ENCODE data around the gene PRICKLE4. TPM values are rescaled to one million over a fixed set of nuclear protein-coding genes. Genes with fewer than 3 reads are reported as not detected.

PRICKLE4 gene, protein sequence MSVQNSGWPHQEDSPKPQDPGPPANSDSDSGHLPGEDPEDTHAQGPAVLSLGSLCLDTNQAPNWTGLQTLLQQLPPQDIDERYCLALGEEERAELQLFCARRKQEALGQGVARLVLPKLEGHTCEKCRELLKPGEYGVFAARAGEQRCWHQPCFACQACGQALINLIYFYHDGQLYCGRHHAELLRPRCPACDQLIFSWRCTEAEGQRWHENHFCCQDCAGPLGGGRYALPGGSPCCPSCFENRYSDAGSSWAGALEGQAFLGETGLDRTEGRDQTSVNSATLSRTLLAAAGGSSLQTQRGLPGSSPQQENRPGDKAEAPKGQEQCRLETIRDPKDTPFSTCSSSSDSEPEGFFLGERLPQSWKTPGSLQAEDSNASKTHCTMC
- 1.1 TPM in 1 of 2 replicates, not detected in the other for total RNA-seq (ENCODE audit: low replicate concordance)

DNA sequence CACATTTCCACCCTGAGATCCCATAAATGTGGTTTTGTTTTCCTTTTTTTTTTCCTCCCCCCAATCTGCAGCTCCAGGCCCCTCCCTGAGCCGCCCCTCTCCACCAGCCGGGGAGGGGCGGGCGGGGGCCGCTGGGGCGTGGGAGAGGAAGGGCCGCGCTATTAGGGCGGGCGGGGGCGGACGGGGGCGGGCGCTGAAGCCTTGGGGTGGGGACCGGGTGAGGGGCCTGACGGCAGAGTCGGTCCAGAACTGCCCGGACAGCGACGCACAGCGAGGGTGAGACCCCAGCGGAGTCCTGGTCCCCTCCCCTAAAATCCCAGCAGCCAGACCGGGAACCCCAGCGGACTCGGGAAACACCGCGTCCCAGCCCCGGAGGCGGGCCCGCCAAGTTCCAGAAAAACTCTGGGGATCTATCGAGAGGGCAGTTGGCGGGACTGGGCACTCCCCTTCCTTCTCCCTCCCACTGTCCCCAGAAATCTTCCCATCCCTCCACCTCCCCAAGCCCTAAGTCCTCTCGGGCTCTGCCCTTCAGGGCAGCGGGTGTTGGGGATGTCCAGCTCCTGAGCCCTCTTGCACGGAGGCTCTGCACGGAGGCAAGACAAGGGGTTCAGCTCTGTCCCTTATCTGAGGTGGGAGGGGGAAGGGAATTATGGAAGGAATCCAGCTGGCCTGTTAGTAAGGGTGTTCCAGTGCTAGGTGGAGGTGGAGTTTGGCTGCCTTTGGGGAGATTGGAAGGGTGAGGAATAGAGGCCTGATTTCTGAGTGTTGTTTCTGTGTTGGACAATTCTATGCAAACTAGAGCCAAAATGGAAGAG, at the start of gene PRICKLE4:
TSS of gene PRICKLE4 (plus strand) at position 232 of the 815 bp plus-strand sequence. CDS start 2,692 bp downstream, outside the sequence.
- H3K27me3 Mint-ChIP-seq (ENCODE audit: insufficient read depth, low read depth), result peaks cover 11% of the 10 kb centered on the region
- H2AFZ ChIP-seq (replicated peaks), result peak within 1 kb of the TSS; percentile 66
- H3K4me2 ChIP-seq, result peak within 1 kb of the TSS; percentile 97
- peaks cover 33% of the 10 kb centered on the region for H3K27me3 ChIP-seq
- DNase-seq (ENCODE audit: low spot score), result peak; percentile 69
- H3K9me3 Mint-ChIP-seq, result no peaks in the 10 kb centered on the region
- peak within 1 kb of the TSS; percentile 91 for H3K4me3 Mint-ChIP-seq
- peaks cover 11% of the 10 kb centered on the region for H3F3A ChIP-seq (ENCODE audit: low read depth)
- peaks cover 12% of the 10 kb centered on the region for H3K4me1 Mint-ChIP-seq
- peak within 1 kb of the TSS; percentile 84 for H3K4me3 ChIP-seq
- H3K9ac ChIP-seq, result no peak within 1 kb of the TSS
- H3K27ac ChIP-seq, result no peak within 1 kb of the TSS
- H3K79me2 ChIP-seq (ENCODE audit: low read depth), result no peaks in the 10 kb centered on the region
- TF ChIP-seq EZH2phosphoT487 (IDR thresholded peaks at IDR 0.05) (no peak), EZH2 (IDR thresholded peaks at IDR 0.05) (no peak)
- TF ChIP-seq, protein P1, sequence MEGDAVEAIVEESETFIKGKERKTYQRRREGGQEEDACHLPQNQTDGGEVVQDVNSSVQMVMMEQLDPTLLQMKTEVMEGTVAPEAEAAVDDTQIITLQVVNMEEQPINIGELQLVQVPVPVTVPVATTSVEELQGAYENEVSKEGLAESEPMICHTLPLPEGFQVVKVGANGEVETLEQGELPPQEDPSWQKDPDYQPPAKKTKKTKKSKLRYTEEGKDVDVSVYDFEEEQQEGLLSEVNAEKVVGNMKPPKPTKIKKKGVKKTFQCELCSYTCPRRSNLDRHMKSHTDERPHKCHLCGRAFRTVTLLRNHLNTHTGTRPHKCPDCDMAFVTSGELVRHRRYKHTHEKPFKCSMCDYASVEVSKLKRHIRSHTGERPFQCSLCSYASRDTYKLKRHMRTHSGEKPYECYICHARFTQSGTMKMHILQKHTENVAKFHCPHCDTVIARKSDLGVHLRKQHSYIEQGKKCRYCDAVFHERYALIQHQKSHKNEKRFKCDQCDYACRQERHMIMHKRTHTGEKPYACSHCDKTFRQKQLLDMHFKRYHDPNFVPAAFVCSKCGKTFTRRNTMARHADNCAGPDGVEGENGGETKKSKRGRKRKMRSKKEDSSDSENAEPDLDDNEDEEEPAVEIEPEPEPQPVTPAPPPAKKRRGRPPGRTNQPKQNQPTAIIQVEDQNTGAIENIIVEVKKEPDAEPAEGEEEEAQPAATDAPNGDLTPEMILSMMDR (IDR thresholded peaks at IDR 0.05), result no peak
- peaks cover 12% of the 10 kb centered on the region for H3K4me1 ChIP-seq
- H3K27ac Mint-ChIP-seq, result peak within 1 kb of the TSS; percentile 79
- no peaks in the 10 kb centered on the region for H3K36me3 ChIP-seq
- no peaks in the 10 kb centered on the region for H4K20me1 ChIP-seq (ENCODE audit: low read depth)
- no peaks in the 10 kb centered on the region for H3K9me3 ChIP-seq (ENCODE audit: low read depth)
- H3K36me3 Mint-ChIP-seq, result no peaks in the 10 kb centered on the region

DNA sequence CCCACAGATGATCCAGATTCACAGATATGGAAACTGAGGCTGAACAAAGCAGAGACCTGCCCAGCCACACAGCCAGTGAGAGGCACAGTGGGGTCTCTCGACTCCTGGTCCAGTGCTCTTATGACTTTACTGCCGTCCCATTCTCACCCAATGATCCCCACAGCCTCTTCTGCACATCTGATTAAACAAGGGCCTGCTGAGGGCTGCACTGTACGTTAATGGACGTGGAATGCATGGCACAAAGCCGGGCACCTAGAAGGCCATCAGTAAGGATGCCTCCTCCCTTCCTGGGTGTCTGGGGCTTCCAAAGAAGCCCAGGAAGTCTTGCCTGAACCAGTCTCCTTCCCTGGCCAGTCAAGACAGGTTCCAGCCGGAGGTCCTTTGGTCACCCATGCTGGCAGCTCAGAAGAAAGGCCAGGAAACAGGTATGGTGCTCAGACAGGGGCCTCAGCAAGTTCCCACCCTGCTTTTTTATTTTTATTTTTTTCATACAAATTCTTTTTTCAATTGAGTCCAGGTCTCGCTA, 49.0 kb upstream of the PRICKLE4 start:
- Histone ChIP-seq H3K79me2 (ENCODE audit: low read depth) (no peaks in the 10 kb centered on the region), H3K4me1 (peaks cover 25% of the 10 kb centered on the region), H3K4me2 (no peak overlapping the region), H3K4me3 (no peak overlapping the region), H3F3A (ENCODE audit: low read depth) (peaks cover 40% of the 10 kb centered on the region), H3K27me3 (peaks cover 34% of the 10 kb centered on the region), H3K36me3 (no peaks in the 10 kb centered on the region), H4K20me1 (ENCODE audit: low read depth) (peaks cover 6% of the 10 kb centered on the region), H2AFZ (replicated peaks) (no peak overlapping the region), H3K27ac (no peak overlapping the region), H3K9ac (no peak overlapping the region), H3K9me3 (ENCODE audit: low read depth) (no peaks in the 10 kb centered on the region)
- Mint-ChIP-seq H3K36me3 (no peaks in the 10 kb centered on the region), H3K4me1 (peaks cover 22% of the 10 kb centered on the region), H3K27me3 (ENCODE audit: insufficient read depth, low read depth) (peaks cover 8% of the 10 kb centered on the region), H3K27ac (no peak overlapping the region), H3K4me3 (no peak overlapping the region), H3K9me3 (no peaks in the 10 kb centered on the region)
- TF ChIP-seq EZH2phosphoT487 (IDR thresholded peaks at IDR 0.05) (no peak), EZH2 (IDR thresholded peaks at IDR 0.05) (no peak)
- TF ChIP-seq, protein P1 (IDR thresholded peaks at IDR 0.05), result no peak
- no peak for DNase-seq (ENCODE audit: low spot score)

- H4K20me1 ChIP-seq (ENCODE audit: low read depth), result peaks cover 6% of the 10 kb centered on the region
- H3K36me3 Mint-ChIP-seq, result no peaks in the 10 kb centered on the region
- DNase-seq (ENCODE audit: low spot score), result no peak
- H3K9me3 Mint-ChIP-seq, result no peaks in the 10 kb centered on the region
- H3K4me3 ChIP-seq, result no peak overlapping the region
- H3K79me2 ChIP-seq (ENCODE audit: low read depth), result no peaks in the 10 kb centered on the region
- H3K9me3 ChIP-seq (ENCODE audit: low read depth), result no peaks in the 10 kb centered on the region
- H3K4me1 ChIP-seq, result peaks cover 25% of the 10 kb centered on the region
- no peak overlapping the region for H3K27ac Mint-ChIP-seq
- H3K27me3 Mint-ChIP-seq (ENCODE audit: insufficient read depth, low read depth), result peaks cover 8% of the 10 kb centered on the region
- peaks cover 41% of the 10 kb centered on the region for H3F3A ChIP-seq (ENCODE audit: low read depth)
- no peak overlapping the region for H3K9ac ChIP-seq
- H3K36me3 ChIP-seq, result no peaks in the 10 kb centered on the region
- no peak overlapping the region for H2AFZ ChIP-seq (replicated peaks)
- H3K4me3 Mint-ChIP-seq, result peak overlapping the region; percentile 92
- H3K4me2 ChIP-seq, result no peak overlapping the region
- H3K4me1 Mint-ChIP-seq, result peaks cover 24% of the 10 kb centered on the region
- TF ChIP-seq EZH2 (IDR thresholded peaks at IDR 0.05) (no peak), EZH2phosphoT487 (IDR thresholded peaks at IDR 0.05) (no peak)
- TF ChIP-seq, protein P1 (IDR thresholded peaks at IDR 0.05), result no peak
- H3K27ac ChIP-seq, result no peak overlapping the region
- peaks cover 34% of the 10 kb centered on the region for H3K27me3 ChIP-seq
These were observed 48.4 kb upstream of the PRICKLE4 start for GRCh38 chr6:41732149-41732548.

All from neural progenitor cell (in vitro differentiated cells).